Ishikawa (cell line): ENCODE data around the gene STPG4.

ENCODE experiments used
- EP300 ChIP-seq: IDR thresholded peaks from 2 replicates; pipeline ENCODE4 v1.6.1; 2012; ENCODE audit warnings: borderline replicate concordance
- FOXM1 ChIP-seq: IDR thresholded peaks from 2 replicates; pipeline ENCODE4 v1.6.1; 2012; ENCODE audit warnings: low read depth, borderline replicate concordance
- MAX ChIP-seq: IDR thresholded peaks from 2 replicates; pipeline ENCODE4 v1.6.1; 2012
- REST ChIP-seq: IDR thresholded peaks from 2 replicates; pipeline ENCODE4 v1.6.1; 2012; ENCODE audit warnings: low read depth, mild to moderate bottlenecking
- TAF1 ChIP-seq: IDR thresholded peaks from 2 replicates; pipeline ENCODE4 v1.6.1; 2012; ENCODE audit warnings: low read depth, mild to moderate bottlenecking
- TCF12 ChIP-seq: IDR thresholded peaks from 2 replicates; pipeline ENCODE4 v1.6.1; 2012; ENCODE audit warnings: low read depth
- USF1 ChIP-seq: IDR thresholded peaks from 2 replicates; pipeline ENCODE4 v1.6.1; 2012
- YY1 ChIP-seq: IDR thresholded peaks from 2 replicates; pipeline ENCODE4 v1.6.1; 2012; ENCODE audit warnings: low read depth

DNA sequence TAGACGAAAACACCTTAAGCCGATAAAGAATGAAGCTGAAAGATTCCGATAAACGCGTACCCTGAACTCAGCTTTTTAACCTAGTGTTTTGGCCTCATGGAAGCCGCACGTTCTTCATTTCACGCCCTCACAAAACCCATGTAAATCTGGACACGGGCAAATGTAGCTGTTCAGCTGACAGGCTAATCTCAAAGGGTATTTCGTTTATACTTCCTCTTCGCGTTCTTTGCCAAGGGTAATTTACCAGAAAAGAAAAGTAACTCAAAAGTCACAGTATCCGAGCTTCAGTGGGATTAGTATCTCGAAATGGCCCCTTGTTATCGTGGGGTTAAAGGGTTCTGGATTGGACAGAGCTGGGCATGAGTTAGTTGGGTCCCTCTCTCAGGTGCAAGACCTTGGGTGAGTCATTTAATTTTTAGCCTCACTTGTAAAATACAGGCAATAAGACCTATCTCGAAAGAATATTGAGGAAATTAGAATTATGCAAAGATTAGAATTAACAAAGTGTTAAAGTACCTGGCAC, 22.0 kb upstream of the STPG4 start:
- TF ChIP-seq FOXM1 (no peak), MAX (no peak; the same call in 1 of the 2 replicates), TAF1 (no peak), USF1 (no peak), REST (no peak), YY1 (no peak), EP300 (no peak), TCF12 (no peak)
